Activated T-cell treated with anti-CD3 and anti-CD28 coated beads for 24 hours (primary cell): Measurements from ENCODE around the gene ACTC1.
"Not testable (repeated sequence)": the region's sequence is repeated elsewhere in the genome, so short reads cannot be mapped to it uniquely, and the experiment has no call there.

ENCODE experiments used
- DNase-seq: peaks from one replicate; pipeline ENCODE4 v3.0.0-alpha.2; 2020; ENCODE audit warnings: low read depth

ACTC1 gene

DNA sequence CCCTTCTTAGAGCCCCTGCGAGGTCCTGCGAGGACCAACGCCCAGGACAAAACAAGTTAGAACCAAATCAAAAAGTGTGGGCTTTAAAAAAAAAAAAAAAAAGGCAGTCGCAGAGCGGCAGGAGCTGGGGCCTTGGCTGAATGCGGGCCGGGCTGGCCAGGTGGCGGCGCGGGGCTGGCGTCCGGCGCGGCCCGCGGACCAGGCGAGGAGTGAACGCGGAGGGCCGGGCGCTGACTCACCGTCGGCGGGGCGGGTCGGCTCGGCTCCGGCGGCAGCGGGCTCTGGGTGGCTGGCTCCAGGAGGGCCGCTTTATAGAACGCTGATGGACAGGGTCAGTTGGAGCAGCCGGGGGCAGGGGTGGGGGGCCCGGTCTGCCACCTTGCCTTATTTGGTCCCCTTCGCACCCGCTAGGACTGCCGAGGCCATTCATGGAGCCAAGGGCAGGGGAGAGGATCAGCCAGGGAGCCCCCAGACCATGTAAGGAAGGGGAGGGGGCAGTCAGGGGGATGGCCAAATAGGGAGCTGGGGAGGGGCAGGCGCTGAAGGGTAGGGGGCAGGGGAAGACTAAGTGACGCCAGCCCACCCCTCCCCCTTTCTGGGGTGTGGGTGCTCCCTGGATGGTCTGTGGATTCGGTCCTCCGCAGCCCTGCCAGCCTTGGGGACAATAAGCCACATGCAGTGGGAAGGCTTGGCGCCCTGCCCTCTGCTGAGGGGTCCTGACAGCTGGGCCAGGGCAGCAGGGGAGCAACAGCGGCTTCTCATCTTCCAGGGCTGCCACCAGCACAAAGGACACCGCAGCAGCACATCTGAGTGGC is at the start of gene ACTC1:
TSS of gene ACTC1 (minus strand) at position 283 of the 815 bp plus-strand sequence. CDS start 741 bp downstream, outside the sequence.
- DNase-seq = no peak

GRCh38 chr15:34841262-34841725 is 45.9 kb upstream of the ACTC1 start:
- DNase-seq = no peak

- DNase-seq = no peak
Measured at GRCh38 chr15:34838282-34838681, 42.9 kb upstream of the ACTC1 start.

- DNase-seq = no peak
Measured at GRCh38 chr15:34837246-34838016, 42.1 kb upstream of the ACTC1 start.

DNA sequence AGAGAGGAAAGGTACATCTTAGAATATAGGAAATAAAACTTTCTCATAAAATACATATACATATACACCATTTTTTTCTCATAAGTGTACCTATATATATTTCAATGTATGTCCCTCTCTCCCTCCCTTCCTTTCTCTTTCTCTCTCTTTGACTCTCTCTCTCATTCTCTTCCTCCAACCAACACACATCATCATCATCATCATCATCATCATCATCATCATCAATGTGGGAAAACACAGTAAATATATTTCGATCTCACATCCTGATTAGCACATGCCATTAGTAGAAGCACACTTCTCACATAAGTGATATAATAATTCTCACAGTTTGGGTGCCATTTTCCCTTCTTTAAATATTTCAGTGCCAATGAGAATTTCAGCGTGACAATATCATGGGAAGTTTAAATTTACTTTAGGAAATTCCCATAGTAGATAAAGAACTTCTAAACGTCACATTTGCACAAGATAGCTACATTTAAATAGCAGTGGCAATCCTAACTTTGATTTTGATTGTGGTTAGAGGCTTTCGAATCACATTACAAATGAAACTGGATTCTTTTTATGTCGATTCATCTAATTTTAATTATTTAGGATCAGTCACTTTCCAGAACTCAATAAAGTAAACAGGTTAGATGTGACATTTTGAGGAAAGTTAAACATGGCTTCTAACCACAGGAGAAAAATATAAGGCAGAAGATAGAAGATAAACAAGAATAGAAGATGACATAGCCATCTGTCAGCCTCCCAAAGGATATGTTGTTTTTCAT is 33.0 kb upstream of the ACTC1 start:
- no peak for DNase-seq

DNA sequence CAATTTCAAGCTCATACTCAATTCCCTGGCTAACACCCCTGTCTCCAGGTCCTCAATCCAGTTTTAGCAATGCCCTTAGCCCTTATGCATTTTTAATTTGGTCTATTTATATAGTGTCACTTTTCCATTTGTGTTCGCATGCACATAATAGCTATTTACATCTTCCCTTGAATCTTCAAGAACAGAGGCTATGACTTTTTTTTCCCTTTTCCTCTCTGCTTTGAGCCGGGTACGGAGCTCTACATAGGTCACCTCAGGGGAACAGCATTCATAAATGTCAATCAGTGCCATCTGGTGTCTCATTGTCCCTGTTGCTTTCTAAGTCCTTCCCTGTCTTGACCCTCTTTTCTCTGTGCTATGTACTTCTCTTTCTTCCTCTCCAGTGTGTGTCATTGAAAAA is 26.5 kb upstream of the ACTC1 start:
- no peak for DNase-seq

GRCh38 chr15:34820110-34820509 is 24.8 kb upstream of the ACTC1 start:
- DNase-seq = no peak

- no peak for DNase-seq
Measured at GRCh38 chr15:34818526-34818925, 23.2 kb upstream of the ACTC1 start.

GRCh38 chr15:34815836-34816235 is 20.5 kb upstream of the ACTC1 start:
- DNase-seq = no peak

- DNase-seq = no peak
Measured at GRCh38 chr15:34813446-34814190, 18.3 kb upstream of the ACTC1 start.

DNA sequence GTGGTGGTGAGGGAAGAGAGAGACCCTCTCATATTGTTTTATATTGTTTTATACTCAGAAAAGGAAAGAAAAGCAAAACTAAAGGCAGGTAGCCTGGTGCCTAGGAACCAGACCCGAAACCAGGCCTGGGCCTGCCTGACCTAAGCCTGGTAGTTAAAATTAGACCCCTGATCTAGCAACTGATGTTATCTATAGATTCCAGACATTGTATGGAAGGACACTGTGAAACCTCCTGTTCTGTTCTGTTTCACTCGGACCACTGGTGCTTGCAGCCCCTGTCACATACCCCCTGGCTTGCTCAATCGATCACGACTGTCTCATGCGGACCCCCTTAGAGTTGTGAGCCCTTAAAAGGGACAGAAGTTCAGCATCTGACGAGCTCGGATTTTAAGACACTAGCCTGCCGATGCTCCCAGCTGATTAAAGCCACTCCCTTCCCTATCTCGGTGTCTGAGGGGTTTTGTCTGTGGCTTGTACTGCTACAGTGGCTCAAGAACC is 17.6 kb upstream of the ACTC1 start:
- DNase-seq = not testable (repeated sequence)

DNA sequence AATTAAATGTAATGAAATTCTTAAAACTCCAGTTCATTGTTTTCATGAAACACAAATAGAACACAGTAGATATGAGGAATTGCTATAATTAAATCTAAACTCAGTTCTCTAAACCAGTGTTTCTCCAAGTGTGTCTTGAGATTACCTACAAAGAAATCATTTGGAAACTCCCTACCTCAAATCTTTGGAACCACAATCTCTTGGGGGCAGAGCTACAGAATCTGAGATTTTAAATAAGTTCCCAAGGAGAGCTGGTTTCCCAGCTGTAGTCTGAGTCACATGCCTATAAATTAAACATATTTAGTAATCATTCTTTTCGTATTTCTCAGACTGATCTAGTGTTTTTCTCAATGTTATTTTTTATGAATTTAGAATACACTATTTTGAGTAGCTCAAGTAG is 17.0 kb upstream of the ACTC1 start:
- no peak for DNase-seq

- no peak for DNase-seq
Measured at GRCh38 chr15:34810443-34811129, 15.2 kb upstream of the ACTC1 start.

GRCh38 chr15:34809186-34809585 is 13.8 kb upstream of the ACTC1 start:
- DNase-seq = no peak

DNA sequence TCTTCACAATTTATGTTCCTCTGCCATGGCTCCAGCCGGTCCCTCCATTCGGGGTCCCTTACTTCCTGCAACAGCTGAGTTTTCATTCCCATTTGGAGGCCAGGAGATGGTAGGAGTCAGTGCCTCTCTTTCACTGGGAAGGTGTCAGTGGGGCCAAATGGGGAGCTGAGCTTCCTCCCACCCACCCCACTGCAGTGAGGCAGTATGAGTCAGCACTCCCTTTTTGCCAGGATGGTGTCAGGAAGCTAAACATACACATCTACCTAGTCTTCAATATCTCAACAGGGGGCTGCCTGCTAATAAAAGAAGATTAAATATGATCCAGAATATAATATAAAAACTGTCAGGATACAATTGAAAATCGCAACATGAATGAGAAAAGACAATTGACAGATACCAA is 12.7 kb upstream of the ACTC1 start:
- no peak for DNase-seq

DNA sequence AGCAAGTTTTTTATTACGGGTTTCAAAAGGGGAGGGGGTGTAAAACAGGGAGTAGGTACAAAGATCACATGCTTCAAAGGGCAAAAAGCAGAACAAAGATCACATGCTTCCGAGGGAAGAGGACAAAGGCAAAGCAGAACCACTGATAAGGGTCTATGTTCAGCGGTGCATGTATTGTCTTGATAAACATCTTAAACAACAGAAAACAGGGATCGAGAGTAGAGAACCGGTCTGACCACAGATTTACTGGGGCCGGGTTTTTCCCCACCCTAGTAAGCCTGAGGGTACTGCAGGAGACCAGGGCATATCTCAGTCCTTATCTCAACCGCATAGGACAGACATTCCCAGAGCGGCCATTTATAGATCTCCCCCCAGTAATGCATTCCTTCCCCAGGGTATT is 11.9 kb upstream of the ACTC1 start:
- DNase-seq = not testable (repeated sequence)

GRCh38 chr15:34804776-34805175 is 9.4 kb upstream of the ACTC1 start:
- DNase-seq = no peak

DNA sequence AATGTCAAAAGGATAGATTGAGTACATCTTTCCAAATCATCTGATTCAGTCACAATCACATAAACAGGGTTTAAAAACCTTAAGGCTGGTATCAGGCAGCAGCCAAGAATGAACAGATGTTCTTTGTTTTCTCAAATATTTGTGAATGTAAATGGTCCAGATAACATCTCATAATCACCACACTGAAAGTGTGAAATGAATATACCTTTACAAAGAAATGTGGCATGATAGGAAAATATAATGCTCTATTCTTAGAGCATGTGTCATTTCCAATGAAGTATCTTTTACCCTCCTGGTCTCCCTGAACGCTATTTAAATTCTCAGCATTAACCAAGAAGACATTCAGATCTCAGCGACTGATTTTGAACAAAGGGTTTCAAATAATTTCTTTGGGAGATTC is 8.8 kb upstream of the ACTC1 start:
- DNase-seq = no peak

- DNase-seq = no peak
Measured at GRCh38 chr15:34802803-34803750, 7.7 kb upstream of the ACTC1 start.

DNA sequence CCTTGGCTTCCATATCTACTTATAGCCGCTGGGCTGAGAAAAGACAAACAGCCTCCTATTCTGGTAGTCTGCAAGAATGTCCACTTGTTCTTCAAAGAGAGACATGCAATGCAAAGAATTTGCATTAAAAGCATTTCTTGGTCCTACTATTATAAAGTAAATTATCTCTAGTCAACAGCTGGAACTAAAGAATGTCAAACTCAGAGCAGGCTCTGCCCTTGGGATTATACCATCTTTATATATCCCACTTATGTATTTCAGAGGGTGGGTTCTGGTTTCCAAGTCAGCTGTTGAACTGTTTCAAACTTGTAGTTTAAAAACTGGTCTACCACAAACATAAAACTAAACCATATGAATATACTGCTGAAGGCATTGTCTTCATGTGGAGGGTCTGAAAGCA is 7.0 kb upstream of the ACTC1 start:
- DNase-seq = no peak
